Mammary epithelial cell (primary cell): ENCODE results near the gene RIBC2.

Experiments
- CTCF ChIP-seq, 2 donors: IDR thresholded peaks in 1 of 2; conservative IDR thresholded peaks in 1 of 2; 2 replicates each; pipeline ENCODE4 v1.5.1; 2011 to 2012; ENCODE audit warnings: inconsistent platforms in 2 of 2, low read length in 2 of 2, mild to moderate bottlenecking in 2 of 2, control low read depth in 1 of 2, low read depth in 1 of 2; ENCODE audit not compliant: insufficient read depth in 1 of 2; ENCODE audit errors: extremely low read depth in 1 of 2
- EZH2 ChIP-seq: IDR thresholded peaks from 2 replicates; pipeline ENCODE4 v1.6.1; 2012; ENCODE audit warnings: low read length, inconsistent platforms, borderline replicate concordance

- TF ChIP-seq CTCF (conservative IDR thresholded peaks at IDR 0.05 in 1 of 2, IDR thresholded peaks at IDR 0.05 in 1 of 2; ENCODE audit: extremely low read depth in 1 of 2, insufficient read depth in 1 of 2, low read depth in 1 of 2, low read length in 2 of 2) = no peak
- no peak for TF ChIP-seq EZH2
These were observed 12.2 kb downstream of the RIBC2 start for GRCh38 chr22:45425531-45426265.
